HG03159 (cell line): ENCODE results near the gene CLEC16A.

Experiments
- ATAC-seq: cut with Tn5 transposase; IDR thresholded peaks from one replicate; pipeline ENCODE4 v1.9.1; 2021; ENCODE audit warnings: mild to moderate bottlenecking, moderate library complexity; ENCODE audit not compliant: unreplicated experiment

The CLEC16A gene

DNA sequence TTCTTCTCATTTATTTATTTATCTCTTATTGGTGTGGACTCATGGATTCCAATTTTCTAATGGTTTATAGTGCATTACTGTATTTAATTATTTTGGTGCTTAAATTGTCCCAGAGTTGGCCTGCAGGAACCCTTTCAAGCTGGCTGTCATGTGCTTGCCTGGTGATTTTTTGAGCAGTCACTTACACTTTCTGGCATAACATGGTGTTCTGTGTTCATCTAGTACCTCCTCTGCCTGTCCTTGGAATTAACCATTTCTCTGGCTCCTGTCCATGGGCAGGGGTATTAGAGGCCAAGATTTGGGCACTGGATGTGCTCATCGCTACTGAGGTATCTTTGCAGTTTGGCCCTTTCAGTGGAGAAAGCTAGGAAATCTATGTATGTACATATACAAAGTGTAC lies 67.0 kb downstream of the CLEC16A start:
- no peak for ATAC-seq

DNA sequence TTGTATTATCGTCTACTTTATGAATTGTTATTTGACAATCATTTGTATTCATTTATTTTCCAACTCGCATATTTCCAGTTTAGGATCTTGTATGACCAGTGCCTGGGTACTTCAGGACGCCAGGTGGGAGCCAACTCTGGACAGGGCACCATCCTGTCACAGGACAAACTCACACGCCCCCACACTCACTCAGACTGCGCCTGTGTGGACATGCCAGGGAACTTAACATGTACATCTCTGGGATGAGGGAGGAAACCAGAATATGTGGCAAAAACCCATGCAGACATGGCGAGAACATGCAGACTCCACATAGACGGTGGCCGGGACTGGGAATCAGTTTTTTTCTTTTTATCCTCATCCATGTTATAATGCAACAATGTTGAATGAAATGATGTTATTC lies 68.5 kb downstream of the CLEC16A start:
- ATAC-seq, result no peak

DNA sequence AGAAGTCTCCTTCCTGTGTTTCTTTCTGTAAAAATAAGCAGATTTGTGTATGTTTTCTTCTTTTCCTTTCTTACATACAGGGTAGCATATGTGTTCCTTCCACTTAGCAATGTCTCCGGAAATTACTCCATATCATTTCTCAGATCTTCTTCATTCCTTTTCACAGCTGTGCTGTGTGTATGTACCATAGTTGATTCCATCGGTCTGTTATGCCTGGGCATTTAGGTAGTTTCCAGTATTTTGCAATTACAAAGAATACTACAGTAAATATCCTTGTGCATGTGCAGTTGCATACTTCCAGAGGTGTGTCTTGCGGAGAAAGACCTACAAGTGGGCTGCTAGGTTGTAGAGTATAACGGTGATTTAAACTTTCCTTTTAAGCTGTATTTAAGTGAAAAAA lies 69.8 kb downstream of the CLEC16A start:
- ATAC-seq, result no peak

DNA sequence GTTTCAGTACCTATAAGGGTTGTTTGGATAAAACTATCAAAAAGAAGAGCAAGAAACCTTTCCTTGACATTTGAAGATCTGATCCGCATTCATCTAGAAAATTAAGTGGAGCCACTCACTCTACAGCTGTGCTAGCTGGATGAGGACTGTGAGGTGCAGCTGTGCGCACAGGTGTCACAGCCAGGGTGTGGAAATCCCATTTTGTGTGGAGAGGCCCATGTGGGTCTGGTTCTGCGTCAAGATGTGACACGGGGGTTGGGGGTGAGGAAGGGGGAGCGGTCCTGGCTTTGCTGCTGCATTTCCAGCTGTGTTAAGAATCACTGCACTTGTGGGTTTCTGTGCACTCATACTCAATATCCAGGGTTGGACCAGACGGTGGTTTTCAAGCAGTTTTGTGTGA lies 70.7 kb downstream of the CLEC16A start:
- no peak for ATAC-seq

DNA sequence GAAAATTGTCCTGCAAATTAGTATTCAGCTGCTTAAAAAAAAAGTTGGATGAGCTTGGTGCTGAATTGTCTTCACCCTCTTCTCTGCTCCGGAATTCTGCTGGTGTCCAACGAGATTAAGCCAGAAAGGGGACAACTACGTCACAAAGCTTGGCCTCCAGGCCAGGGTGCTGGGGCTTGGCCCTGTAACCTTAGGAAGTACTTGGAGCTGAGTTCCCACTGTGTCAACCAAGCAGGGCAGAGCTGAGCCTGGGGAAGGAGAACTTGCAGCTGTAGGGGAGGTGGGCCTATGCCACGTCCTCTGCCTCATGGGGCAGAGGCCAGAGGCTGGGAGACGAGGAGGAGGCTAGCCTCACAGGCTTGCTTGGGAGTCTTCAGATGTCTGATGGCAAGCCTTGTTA lies 71.2 kb downstream of the CLEC16A start:
- ATAC-seq, result no peak

DNA sequence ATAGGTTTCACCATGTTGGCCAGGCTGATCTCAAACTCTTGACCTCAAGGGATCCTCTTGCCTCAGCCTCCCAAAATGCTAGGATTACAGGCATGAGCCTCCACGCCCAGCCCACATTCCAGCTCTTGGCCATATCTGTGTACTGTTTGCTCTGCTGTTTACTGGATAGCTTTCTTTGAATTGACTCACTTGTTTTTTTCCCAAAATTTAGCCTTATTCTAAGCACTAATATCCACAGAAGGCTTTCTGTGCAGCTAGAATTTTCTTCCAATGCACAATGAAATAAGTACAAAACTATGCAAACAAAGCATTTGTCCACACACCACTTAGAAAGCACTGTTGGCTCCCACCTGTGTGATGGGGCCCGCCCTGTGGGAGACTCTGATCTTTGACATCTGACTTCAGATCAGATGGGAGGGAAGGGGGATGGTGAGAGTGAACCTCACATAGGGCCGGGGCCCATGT lies 72.2 kb downstream of the CLEC16A start:
- ATAC-seq, result no peak

DNA sequence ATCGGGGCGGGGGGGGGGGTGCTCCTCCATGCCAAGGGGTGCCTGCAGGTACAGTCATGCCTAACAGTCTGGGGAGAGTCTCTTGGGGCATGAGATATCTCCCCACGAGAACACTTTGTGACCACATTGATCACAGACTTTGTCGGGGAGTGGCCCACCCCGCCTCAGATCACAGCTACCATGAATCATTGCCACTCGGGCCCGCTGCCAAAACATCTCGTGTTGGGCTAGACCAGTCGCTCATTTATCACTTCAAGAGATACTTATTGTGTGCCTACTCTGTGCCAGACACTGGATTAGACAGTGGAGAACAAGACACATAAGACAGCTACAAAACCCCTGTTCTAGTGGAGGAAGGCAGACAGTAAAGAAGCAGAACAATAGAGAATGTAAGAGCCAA lies 72.6 kb downstream of the CLEC16A start:
- ATAC-seq, result no peak

DNA sequence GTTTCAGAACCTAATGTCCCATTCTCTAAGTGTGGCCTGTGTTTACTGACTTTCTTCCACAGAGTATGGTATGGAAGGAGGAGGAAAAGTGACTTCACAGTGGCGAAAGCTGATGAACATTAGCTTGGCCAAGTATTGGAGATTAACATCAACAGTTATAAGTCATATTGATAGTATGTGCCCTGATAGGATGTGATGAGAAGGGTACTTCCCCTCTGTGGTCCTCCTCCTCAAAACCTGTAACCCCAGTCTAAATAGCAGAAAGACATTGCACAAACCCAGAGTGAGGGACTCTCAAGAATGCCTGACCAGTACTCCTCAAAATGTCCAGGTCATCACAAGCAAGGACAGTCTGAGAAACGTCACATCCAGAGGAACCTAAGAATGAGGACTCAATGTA lies 73.1 kb downstream of the CLEC16A start:
- no peak for ATAC-seq

DNA sequence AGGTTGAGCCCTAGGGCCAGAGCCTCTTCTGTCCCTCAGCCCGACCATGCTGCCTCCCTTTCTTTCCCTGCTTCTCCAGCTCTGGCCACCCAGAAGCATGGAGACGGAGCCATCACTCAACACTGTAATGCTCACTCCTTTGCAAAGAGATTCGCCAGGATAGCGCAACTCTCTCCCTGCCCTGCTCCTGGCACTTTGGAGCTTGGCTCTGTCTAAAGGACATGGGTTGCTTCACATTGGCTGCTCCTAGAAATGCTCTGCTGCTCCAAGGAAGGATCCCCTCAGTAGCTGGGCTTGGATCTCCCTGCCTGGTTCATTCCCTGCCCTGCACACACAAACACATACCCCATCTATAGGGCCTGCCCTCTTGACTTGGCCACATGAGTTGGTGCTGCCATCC lies 76.0 kb downstream of the CLEC16A start:
- ATAC-seq, result no peak

DNA sequence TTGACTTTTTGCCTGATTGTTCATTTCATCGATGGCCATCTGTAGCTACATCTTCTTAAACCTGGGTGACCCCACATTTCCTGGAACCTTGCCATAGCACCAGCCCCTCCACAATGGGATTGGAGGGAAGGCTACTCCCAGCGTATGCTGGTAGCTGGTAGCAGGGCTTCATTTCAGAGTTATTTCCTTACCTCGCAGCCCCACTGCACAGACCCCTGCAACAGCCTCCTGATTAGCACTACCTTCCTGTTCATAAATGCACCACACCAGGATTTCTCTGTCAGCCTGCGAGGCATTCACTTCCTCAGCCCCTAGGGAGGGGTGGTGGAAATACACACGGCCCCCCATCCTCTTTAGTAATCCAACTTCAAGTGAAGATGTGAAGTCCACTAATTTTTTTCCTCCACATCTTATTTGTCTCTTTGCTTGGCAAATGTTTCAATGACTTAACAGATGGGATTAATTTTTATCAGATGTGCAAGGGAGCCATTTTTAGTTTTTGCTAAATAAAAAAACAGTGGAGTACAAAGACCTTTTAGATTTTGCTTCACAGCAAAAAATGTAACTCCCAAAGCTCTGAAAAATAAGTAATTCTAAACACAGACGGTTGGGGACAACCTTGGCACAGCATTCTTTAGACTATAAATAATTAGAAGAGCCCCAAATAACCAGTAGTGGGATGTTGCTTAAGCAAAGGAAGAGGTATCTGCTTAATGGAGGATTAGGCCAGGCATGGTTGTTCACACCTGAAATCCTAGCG lies 76.6 kb downstream of the CLEC16A start:
- no peak for ATAC-seq

DNA sequence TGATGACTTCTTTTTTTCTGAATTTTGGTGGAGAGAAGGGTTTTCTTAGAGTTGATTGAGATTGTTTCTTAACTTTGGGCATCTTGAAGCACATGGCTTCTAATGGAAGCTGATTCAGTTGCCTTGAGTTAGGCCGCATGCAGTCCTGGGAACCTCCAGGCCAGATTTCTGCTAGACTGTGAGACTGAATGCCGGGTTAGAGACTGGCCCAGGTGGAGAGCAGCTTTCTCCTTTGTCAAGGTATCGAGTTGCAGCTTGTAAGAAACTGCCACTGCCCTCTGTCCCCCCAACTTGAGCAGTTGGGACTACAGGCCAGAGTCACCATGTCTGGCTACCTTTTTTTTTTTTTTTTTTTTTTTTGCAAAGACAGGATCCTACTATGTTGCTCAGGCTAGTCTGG lies 77.6 kb downstream of the CLEC16A start:
- ATAC-seq, result no peak

DNA sequence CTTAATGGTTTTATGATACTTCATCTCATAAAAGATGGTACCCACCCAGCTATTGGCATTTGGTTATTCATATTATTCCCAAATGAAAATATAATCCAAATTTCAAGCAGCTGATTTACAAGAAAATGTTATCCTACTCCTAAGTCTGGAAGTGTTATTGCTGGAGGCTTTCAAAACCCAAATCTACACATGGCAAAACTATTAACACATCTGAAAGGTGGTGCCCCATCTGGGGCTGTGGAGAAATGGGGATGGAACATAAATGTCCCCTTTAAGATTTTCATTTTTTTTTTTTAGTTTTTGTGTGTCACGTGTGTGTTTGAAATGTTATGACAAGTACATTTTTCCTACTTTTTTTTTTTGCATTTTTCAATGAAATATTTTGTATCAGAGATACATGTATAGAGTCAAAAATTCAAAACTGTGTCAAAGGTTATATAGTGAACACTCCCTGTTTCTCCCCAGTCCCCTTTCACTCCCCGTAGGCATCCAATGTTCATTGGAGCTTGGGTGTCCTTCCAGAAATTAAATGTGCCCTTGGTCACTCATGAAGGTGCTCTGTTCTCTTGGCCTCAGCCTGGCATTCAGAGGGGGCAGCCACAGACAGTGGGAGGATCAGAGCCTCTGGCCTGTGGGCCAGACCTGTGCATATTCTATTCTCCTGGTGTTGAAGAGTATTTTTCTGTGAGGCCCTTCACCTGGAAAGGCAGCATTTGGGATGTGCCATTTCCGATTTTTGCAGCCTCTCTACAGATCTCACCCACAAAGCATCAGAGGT lies 79.1 kb downstream of the CLEC16A start:
- no peak for ATAC-seq

DNA sequence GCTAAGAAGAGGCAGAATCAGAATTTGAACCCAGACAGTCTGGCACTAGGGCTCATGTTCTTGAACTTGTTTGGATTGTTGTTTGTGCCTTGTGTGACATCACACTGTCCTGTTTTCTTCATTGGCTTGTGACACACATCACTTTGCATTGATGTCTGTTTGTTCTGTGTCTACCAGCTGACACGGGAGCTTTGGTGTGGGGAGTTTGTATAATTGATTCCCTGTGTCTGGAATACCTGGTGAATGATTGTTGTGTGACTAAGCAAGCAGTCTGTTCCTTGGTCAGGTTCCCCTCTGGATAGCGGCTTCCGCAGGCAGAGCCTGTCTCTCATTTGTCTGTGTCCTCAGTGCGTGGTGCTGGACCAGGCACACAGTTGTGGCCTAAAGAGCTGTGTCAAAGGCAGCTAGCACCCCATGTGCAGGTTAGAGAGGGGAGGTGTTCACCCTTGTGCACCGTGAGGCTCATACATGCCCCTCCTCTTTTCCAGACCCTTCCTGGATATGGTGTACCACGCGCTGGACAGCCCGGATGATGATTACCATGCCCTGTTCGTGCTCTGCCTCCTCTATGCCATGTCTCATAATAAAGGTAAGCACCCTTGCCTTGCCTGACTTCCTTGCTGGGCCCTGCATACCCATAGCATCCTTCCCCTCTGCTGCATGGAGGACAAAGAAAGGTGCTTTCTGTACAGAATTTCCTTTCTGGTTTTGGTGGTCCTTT lies 80.1 kb downstream of the CLEC16A start:
- ATAC-seq, result no peak

DNA sequence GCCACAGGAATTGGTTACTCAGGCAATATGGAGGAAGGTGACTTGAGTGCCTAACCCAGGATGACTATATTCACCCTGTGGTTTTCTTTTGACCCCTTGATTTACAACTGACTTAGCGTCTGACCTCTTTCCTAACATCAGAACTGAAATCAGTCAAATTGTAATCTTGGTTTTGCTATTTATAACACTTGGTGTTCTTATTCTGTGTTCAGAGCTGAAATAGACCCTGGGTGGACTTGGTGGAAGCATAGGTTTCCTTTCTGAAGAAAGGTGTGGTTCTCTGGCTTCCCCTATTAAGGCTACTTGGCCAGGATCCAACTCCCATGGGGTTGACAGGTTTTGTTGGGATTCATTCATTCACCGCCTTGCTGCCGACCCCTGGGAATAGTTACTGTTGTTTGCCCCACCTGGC lies 80.8 kb downstream of the CLEC16A start:
- no peak for ATAC-seq

DNA sequence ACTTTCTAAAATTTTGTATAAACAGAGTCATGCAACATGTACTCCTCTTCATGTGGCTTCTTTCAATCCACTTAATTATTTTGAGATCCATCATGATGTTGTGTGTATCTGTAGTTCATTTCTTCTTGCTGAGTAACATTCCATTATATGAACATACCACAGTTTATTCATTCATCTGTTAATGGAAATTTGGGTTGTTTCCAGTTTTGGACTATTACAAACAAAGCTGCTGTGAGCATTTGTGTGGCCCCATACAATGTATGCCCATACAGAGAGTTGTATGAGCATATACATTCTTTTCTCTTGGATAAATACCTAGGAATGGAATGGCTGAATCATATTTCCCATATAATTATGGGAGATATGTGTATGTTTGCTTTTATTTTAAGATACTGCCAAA lies 85.6 kb downstream of the CLEC16A start:
- no peak for ATAC-seq

DNA sequence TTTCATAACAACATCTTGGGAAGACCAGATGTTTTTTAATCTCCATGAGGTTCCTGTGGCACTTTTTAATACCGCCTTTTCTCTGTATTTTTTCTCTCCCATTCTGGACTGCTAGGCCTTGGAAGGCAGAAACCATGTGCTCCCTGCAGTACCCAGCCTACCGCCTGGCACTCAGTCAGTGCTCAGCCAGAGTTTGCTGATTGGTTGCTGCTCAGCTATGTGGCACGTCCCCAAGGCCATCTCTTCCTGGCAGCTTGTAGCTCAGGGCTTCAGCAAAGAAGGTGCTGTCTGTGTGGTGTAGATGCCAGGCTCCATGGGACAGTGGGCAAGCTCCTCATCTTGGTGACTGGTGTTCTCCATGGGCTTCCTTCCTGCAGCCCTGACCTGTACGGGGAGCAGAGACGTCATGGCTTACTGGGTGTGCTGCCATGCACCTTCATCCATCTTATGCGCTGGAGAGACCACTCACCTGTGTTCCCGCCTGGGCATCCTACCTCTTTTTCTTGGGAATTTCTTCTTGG lies 86.7 kb downstream of the CLEC16A start:
- ATAC-seq, result no peak

DNA sequence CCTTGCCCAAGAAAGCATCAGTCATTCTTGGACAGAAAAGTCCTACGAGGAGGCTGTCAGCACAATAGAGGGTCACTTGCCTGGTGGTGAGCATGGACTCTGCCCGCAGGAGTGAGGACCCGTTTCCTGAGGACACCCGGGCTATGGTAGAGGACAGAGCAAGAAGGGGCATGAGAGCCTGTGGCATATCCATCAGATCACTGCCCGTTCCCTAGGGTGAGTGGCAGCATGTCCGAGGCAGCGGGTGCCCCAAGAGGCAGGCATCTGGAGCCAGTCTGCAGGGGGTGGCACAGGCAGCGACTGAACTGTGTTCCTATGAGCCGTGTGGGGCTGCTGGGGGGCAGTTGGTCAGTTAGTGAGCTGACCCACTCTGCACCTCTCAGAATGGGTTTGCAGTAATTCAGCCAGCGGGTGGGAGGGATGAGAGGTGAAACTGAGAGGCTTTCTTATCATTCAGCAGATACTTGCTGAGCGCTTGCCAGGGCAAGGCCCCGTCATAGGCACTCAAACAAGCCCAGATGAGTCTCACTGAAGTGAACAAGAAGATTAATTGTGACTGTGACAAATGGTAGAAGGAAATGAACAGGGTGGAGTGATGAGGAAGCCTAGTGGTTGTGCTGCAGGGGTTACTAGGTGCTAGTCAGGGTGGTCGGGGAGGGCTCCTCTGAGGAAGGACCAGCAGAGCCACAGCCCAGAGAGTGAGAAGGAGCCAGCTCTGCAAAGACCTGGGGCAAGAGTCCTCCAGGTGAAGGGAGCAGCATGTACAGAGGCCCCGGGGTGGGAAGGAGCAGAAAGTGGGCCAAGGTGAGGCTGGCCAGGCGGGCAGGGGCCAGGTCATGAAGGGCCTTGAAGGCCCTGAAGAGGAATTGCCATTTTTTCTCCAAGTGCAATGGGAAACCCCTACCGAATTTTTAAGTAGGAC lies 87.9 kb downstream of the CLEC16A start:
- no peak for ATAC-seq

DNA sequence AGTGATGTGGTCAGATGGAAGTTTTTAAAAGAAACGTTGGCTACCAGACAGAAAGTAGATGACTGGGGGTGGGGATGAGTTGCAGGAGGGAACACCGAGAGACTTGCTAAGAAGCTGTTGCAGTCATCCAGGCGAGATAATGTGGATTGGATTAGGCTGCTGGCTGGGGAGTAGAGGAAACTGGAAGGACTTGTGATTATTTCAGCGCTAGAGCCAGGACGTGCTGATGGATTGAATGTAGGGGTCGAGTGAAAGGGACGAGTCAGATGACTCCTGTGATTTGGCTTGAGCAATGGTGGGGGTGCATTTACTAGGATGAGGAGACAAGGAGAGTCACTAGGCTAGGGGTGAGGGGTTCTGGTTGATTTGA lies 88.5 kb downstream of the CLEC16A start:
- no peak for ATAC-seq

DNA sequence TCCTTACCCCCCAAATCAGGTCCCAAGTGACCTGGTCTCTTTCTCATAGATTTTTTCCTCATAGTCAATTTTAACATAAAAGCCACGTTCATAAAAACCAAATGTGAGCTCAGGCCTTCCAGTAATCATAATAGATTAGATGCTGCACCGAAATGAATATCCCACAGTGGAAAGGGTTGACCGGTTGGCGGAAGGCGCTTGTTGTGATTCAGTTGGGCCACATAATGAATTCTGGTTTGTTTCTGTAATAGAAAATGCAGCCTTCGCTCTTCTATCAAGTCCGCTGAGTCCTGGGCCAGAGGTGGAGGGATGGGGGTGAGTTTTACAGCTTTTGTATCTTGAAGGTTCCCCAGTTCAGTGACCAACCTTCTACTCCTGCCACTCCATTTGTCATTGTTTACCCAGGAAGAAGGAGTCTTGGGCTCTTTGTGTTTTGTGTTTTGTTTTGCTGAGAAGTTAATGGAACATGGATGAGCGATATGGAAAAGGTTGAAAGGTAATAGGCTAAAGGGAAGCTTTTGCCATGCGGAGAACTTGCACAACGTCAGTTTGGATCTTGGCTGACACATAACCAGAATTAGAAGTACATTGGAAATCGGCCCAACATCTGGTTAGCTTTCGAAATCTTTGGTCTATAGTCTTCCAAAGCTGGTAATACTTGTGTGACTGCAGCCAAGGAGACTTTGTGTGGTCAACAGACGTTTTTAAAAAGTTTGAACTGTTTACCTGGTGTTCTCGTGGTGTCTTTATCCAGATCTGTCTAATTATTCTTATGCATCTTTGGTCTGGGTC lies 89.5 kb downstream of the CLEC16A start:
- ATAC-seq, result no peak

DNA sequence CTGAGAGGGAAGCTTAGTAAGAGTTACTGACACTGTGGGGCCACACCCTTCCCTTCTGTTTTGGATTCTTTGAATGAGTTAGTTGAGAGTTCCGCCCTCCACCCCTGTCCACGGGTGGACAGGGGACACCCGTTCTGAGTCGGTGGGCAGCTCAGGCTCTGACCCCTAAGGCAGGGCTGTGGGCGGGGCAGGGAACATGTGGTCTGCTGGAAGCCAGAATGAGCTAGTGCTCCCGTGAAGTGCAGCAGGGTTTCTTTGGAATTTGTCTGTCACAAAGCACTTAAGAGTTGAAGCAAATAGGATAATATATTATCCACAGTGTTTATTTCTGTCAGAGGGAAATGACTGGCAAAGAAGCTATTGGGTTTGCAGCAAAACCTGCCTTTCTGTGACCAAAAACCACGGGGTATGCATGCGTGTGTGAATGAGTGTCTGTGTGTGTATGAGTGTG lies 90.1 kb downstream of the CLEC16A start:
- no peak for ATAC-seq
